Neural cell (in vitro differentiated cells): Measurements from ENCODE around the gene FAM9C.

Experiments
- EP300 ChIP-seq: fragments of 450-650 bp; conservative IDR thresholded peaks from 2 replicates; pipeline ENCODE4 v1.6.1; 2014; ENCODE audit warnings: antibody characterized with exemption, mild to moderate bottlenecking, moderate library complexity; ENCODE audit not compliant: poor library complexity, severe bottlenecking
- MXI1 ChIP-seq: fragments of 450-650 bp; conservative IDR thresholded peaks from 2 replicates; pipeline ENCODE4 v1.6.1; 2014; ENCODE audit warnings: antibody characterized with exemption, mild to moderate bottlenecking; ENCODE audit not compliant: poor library complexity, severe bottlenecking
- POLR2AphosphoS5 ChIP-seq: IDR thresholded peaks from 2 replicates; pipeline ENCODE4 v1.6.1; 2012
- RAD21 ChIP-seq: fragments of 450-650 bp; conservative IDR thresholded peaks from 2 replicates; pipeline ENCODE4 v1.6.1; 2014; ENCODE audit warnings: antibody characterized with exemption, mild to moderate bottlenecking, moderate library complexity
- TAF1 ChIP-seq: IDR thresholded peaks from 2 replicates; pipeline ENCODE4 v1.6.1; 2012; ENCODE audit warnings: low read depth
- TF ChIP-seq, protein P1 (sequence below): fragments of 450-650 bp; IDR thresholded peaks from 2 replicates; pipeline ENCODE4 v1.5.1; 2014; ENCODE audit warnings: antibody characterized with exemption, mild to moderate bottlenecking, moderate library complexity; ENCODE audit not compliant: poor library complexity, severe bottlenecking

DNA sequence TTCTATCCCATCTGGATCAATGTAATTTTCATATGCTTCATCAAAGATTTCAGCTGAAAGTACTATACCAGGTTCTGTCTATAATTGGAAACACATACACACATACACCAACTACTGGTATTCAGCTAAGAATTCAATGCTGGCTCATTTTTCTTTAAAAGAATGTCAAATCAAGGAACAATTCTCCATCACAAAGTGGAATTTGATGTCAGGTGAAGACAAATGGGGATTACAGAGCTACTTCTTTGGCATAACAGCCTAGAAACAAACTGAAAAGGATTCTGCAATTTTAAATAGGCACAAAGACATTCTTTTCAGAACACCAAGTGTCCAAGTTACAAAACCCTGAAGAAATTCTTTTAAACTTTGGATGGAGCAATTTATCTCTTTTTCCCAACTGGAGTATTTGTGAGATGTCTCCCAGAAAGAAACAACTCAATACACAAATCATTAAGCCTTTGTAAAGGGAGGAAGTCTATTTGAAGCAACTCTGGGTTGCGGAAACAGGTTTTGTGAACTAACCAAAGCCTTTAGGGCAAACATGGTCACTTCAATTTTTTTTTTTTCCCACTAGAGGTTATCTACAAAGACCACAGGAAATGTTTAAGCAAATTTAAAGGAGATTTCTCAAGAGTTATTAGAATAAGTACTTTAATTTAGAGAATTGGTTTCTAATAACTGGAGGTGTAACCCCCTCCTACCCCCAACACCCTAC, 1.9 kb upstream of the FAM9C start:
- no peak for TF ChIP-seq EP300
- no peak for TF ChIP-seq POLR2AphosphoS5
- no peak for TF ChIP-seq TAF1
- TF ChIP-seq, protein P1, sequence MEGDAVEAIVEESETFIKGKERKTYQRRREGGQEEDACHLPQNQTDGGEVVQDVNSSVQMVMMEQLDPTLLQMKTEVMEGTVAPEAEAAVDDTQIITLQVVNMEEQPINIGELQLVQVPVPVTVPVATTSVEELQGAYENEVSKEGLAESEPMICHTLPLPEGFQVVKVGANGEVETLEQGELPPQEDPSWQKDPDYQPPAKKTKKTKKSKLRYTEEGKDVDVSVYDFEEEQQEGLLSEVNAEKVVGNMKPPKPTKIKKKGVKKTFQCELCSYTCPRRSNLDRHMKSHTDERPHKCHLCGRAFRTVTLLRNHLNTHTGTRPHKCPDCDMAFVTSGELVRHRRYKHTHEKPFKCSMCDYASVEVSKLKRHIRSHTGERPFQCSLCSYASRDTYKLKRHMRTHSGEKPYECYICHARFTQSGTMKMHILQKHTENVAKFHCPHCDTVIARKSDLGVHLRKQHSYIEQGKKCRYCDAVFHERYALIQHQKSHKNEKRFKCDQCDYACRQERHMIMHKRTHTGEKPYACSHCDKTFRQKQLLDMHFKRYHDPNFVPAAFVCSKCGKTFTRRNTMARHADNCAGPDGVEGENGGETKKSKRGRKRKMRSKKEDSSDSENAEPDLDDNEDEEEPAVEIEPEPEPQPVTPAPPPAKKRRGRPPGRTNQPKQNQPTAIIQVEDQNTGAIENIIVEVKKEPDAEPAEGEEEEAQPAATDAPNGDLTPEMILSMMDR: no peak
- TF ChIP-seq RAD21: no peak
- no peak for TF ChIP-seq MXI1
